NCI-H2081 treated with DMSO at 0.1 percent for 48 hours (cell line): ENCODE data around the gene BDNF.
"Not testable (repeated sequence)": the region's sequence is repeated elsewhere in the genome, so short reads cannot be mapped to it uniquely, and the experiment has no call there.

Experiments
- DNase-seq: peaks from one replicate; lab custom pipeline; 2025; lab: John Stamatoyannopoulos, UW

The BDNF gene

GRCh38 chr11:27700351-27701301, at the start of gene BDNF:
TSS of gene BDNF (minus strand) at chr11:27700455. CDS start at chr11:27658564, 41,891 bp downstream.
- DNase-seq: no peak

- no peak for DNase-seq
Observed at GRCh38 chr11:27740362-27741013, 40.2 kb upstream of the BDNF start.

GRCh38 chr11:27735281-27735680, 35.0 kb upstream of the BDNF start:
- DNase-seq: no peak

GRCh38 chr11:27731803-27732202, 31.5 kb upstream of the BDNF start:
- not testable (repeated sequence) for DNase-seq

GRCh38 chr11:27726981-27727380, 26.7 kb upstream of the BDNF start:
- DNase-seq: no peak

GRCh38 chr11:27723687-27724086, 23.4 kb upstream of the BDNF start:
- DNase-seq: no peak

- DNase-seq: no peak
Observed at GRCh38 chr11:27722953-27723344, 22.7 kb upstream of the BDNF start.

- DNase-seq: no peak
Observed at GRCh38 chr11:27722117-27722952, 22.1 kb upstream of the BDNF start.

- DNase-seq: no peak
Observed at GRCh38 chr11:27721264-27722116, 21.2 kb upstream of the BDNF start.

GRCh38 chr11:27720277-27720830, 20.1 kb upstream of the BDNF start:
- no peak for DNase-seq

- DNase-seq: no peak
Observed at GRCh38 chr11:27719546-27719925, 19.3 kb upstream of the BDNF start.

GRCh38 chr11:27718863-27719545, 18.7 kb upstream of the BDNF start:
- DNase-seq: no peak

- DNase-seq: peak; percentile 37
Observed at GRCh38 chr11:27718346-27718862, 18.1 kb upstream of the BDNF start.

GRCh38 chr11:27717801-27718229, 17.6 kb upstream of the BDNF start:
- no peak for DNase-seq

GRCh38 chr11:27717377-27717776, 17.1 kb upstream of the BDNF start:
- no peak for DNase-seq

- DNase-seq: no peak
Observed at GRCh38 chr11:27716835-27717234, 16.6 kb upstream of the BDNF start.

- DNase-seq: no peak
Observed at GRCh38 chr11:27716216-27716615, 16.0 kb upstream of the BDNF start.

- DNase-seq: no peak
Observed at GRCh38 chr11:27711725-27712124, 11.5 kb upstream of the BDNF start.

- DNase-seq: no peak
Observed at GRCh38 chr11:27710536-27710935, 10.3 kb upstream of the BDNF start.

GRCh38 chr11:27707676-27708075, 7.4 kb upstream of the BDNF start:
- DNase-seq: no peak
